ENCODE data around the gene GPC2.
"Not testable (repeated sequence)": the region's sequence is repeated elsewhere in the genome, so short reads cannot be mapped to it uniquely, and the experiment has no call there.

- not testable (repeated sequence) for TF ChIP-seq CTCF, EP300, POLR2A (IDR thresholded peaks at IDR 0.05)
Measured at GRCh38 chr7:100219801-100220585, 42.8 kb upstream of the GPC2 start, which contains the start of gene PVRIG.
